Fibroblast of mammary gland (primary cell): Measurements from ENCODE around the gene SETX.

ENCODE experiments used
- DNase-seq: peaks from one replicate; pipeline ENCODE4 v3.0.0-alpha.2; 2010; ENCODE audit warnings: low read depth
- H3K4me3 ChIP-seq: 2 replicates; pipeline ENCODE4 v1.5.1; 2011; ENCODE audit warnings: low read depth, mild to moderate bottlenecking, low read length, moderate library complexity; ENCODE audit not compliant: control insufficient read depth
- CTCF ChIP-seq: conservative IDR thresholded peaks from 2 replicates; pipeline ENCODE4 v1.5.1; 2011; ENCODE audit warnings: low read depth, low read length, inconsistent platforms; ENCODE audit not compliant: control insufficient read depth, insufficient read depth

SETX gene

GRCh38 chr9:132232522-132232921 lies 122.3 kb downstream of the SETX start:
- no peak overlapping the region for H3K4me3 ChIP-seq
- no peak for TF ChIP-seq CTCF
- DNase-seq = no peak

GRCh38 chr9:132231019-132231701 lies 123.6 kb downstream of the SETX start:
- H3K4me3 ChIP-seq = no peak overlapping the region
- DNase-seq = no peak
- no peak for TF ChIP-seq CTCF

- no peak overlapping the region for H3K4me3 ChIP-seq
- no peak for DNase-seq
- no peak for TF ChIP-seq CTCF
Measured at GRCh38 chr9:132230605-132231004, 124.2 kb downstream of the SETX start.

- no peak for DNase-seq
- TF ChIP-seq CTCF = no peak
- H3K4me3 ChIP-seq = no peak overlapping the region
Measured at GRCh38 chr9:132228062-132228461, 126.7 kb downstream of the SETX start.

DNA sequence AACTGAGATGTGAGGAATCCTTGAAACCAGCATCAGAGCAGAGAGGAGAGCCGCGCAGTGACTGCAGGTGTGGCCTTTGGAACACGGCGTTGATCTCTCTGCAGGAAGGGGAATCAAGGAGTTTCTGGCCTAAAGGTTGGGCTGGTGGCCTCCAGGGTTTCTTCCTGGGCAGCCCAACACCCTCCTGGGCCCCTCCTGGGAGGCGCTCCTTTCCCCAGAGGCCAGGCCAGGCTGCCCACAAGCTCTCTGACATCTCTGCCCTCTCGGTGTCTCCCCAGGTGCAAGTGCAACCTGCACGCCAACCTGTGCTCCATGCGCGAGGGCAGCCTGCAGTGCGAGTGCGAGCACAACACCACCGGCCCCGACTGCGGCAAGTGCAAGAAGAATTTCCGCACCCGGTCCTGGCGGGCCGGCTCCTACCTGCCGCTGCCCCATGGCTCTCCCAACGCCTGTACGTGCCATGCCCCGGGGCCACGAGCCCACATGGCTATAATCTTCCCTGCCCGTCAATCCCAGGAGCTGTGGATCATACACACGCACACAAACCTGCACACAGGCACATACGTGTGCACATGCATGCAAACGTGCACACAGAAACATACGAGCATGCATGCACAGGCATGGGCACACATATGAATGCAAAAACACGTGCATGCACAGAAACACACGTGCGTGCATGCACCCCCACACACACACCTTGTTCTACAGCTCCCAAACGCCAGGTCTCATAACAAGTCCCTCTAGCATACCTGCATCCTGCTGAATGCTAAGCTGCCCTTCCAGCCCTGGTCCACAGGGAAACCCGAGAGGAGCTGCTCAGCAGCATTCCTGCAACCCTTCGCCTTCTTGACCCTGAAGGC lies 128.0 kb downstream of the SETX start:
- no peak overlapping the region for H3K4me3 ChIP-seq
- no peak for DNase-seq

GRCh38 chr9:132224645-132225044 lies 130.1 kb downstream of the SETX start:
- no peak for DNase-seq
- no peak for TF ChIP-seq CTCF
- no peak overlapping the region for H3K4me3 ChIP-seq

More for the DNA sequence above, 128.0 kb downstream of the SETX start:
- TF ChIP-seq CTCF = no peak
